ENCODE measurements around the gene DAB1.

DAB1 gene

DNA sequence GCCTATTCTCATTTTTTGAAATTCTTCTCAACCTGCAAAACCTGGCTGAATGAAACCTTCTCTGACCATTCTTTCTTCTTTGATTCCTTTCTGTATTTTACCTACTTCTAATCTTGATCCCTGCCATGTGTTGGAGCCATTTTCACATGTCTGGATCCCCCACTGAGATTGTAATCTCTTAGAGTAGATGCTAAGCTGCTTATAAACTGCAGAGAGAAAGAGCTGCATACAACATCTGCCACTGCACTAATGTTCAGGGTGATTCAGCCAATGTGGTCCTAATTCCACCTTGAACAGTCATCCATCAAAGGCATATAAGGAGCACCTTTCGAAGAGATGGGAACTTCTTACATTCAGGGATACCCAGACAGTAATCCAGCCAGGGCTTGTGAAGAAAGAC, 16.2 kb upstream of the DAB1 start:
- no peak for TF ChIP-seq CTCF (IDR thresholded peaks at IDR 0.05; ENCODE audit: low read depth, low read length)
- H3K4me3 ChIP-seq (ENCODE audit: low read depth, low read length): no peak overlapping the region

- TF ChIP-seq CTCF (IDR thresholded peaks at IDR 0.05; ENCODE audit: low read depth, low read length): no peak
- no peak overlapping the region for H3K4me3 ChIP-seq (ENCODE audit: low read depth, low read length)
Measured at GRCh38 chr1:57431400-57431799, 7.5 kb upstream of the DAB1 start.

DNA sequence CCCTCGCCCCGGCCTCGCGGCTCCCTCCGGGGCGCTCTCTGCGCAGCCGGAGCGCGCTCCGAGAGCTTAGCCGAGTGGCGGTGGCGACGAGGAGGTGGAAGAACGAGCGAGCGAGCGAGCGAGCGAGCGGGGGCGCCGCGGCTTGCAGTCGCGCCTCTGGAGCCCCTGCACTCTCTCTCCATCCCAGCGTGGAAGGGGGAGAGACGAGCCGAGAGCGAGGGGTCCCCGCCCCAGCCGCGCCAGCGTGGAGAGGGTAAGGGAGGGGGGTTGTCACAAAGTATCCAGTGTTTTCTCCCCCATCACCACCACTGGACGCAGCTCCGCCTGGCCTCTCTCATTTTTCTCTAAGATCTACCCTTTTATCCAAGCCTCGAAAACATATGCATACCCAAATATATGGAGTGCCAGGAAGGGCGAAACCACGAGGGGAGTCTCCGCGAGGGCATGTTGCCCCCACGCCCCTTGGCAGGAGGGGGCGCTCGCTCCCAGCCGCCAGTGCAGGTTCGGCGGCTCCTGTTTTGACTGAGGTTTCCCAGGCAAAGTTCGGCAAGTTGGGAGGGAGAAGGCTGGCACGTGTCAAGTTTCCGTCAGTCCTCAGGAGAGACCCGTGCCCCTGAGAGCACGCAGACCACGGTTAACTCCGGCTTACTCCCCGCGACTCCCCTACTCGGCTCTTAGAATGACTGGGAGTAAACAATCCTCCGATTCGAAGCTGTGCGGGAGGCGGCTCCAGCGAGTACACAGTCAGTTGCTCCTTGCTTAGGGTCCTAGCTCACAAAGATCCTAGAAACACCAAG, 569 bp upstream of the DAB1 start:
- TF ChIP-seq CTCF (IDR thresholded peaks at IDR 0.05; ENCODE audit: low read depth, low read length): peak; percentile 88
- peak overlapping the region; percentile 60 for H3K4me3 ChIP-seq (ENCODE audit: low read depth, low read length)

- H3K4me3 ChIP-seq (ENCODE audit: low read depth, low read length): peak overlapping the region; percentile 60
- TF ChIP-seq CTCF (IDR thresholded peaks at IDR 0.05; ENCODE audit: low read depth, low read length): no peak
Measured at GRCh38 chr1:57423135-57423655, 665 bp downstream of the DAB1 start.

- TF ChIP-seq CTCF (IDR thresholded peaks at IDR 0.05; ENCODE audit: low read depth, low read length): no peak; the same call in 1 of the 2 replicates
- peak overlapping the region; percentile 60 for H3K4me3 ChIP-seq (ENCODE audit: low read depth, low read length)
Measured at GRCh38 chr1:57422271-57423134, 1.4 kb downstream of the DAB1 start.

- H3K4me3 ChIP-seq (ENCODE audit: low read depth, low read length): peak overlapping the region; percentile 60
Measured at GRCh38 chr1:57421806-57422205, 2.1 kb downstream of the DAB1 start.

More at GRCh38 chr1:57421806-57422205, 2.1 kb downstream of the DAB1 start:
- TF ChIP-seq CTCF (IDR thresholded peaks at IDR 0.05; ENCODE audit: low read depth, low read length): no peak
